A673 (cell line): ENCODE measurements around the gene MYBPC3. TPM values are rescaled to one million over a fixed set of nuclear protein-coding genes. Genes with fewer than 3 reads are reported as not detected.

Source experiments
- BruUV-seq: library from RNA; stranded (reverse); fragments of 400-500 nt; replicated peaks from 2 replicates; lab custom pipeline; 2021; lab: Mats Ljungman, UMichigan
- CTCF ChIA-PET: fragments of 300-600 bp; sonication (Branson Sonifier 250); formaldehyde crosslinking; loops from one replicate; lab custom pipeline; 2022; ENCODE audit warnings: antibody characterized with exemption; lab: Charles Lee
- POLR2A ChIA-PET: fragments of 300-600 bp; sonication (Branson Sonifier 250); formaldehyde crosslinking; loops from one replicate; lab custom pipeline; 2022; ENCODE audit warnings: antibody characterized with exemption; ENCODE audit not compliant: low non-redundant PET; lab: Charles Lee
- DNase-seq: peaks from one replicate; pipeline ENCODE4 v3.0.0-alpha.2; 2015; ENCODE audit warnings: low spot score
- H3K27ac ChIP-seq: fragments of 200-600 bp; sonication (generic); 2 replicates; pipeline ENCODE4 v1.5.1; 2016; ENCODE audit warnings: mixed run types, low read depth, mild to moderate bottlenecking, mixed read lengths, antibody characterized with exemption, low read length; ENCODE audit not compliant: poor library complexity, severe bottlenecking
- H3K27me3 ChIP-seq: fragments of 200-600 bp; sonication (generic); replicated peaks from 2 replicates; pipeline ENCODE4 v1.6.1; 2017; ENCODE audit warnings: mixed run types, low read depth, mild to moderate bottlenecking, mixed read lengths, antibody characterized with exemption, low read length; ENCODE audit not compliant: insufficient read depth, poor library complexity
- H3K36me3 ChIP-seq: fragments of 200-600 bp; sonication (generic); 2 replicates; pipeline ENCODE4 v1.6.1; 2016; ENCODE audit warnings: mixed run types, mild to moderate bottlenecking, mixed read lengths, antibody characterized with exemption, low read length; ENCODE audit not compliant: insufficient read depth, poor library complexity, severe bottlenecking
- H3K4me1 ChIP-seq: fragments of 200-600 bp; sonication (generic); 2 replicates; pipeline ENCODE4 v1.6.1; 2017; ENCODE audit warnings: mixed run types, mild to moderate bottlenecking, mixed read lengths, antibody characterized with exemption, low read length; ENCODE audit not compliant: insufficient read depth, poor library complexity, severe bottlenecking
- H3K4me3 ChIP-seq: fragments of 200-600 bp; sonication (generic); 2 replicates; pipeline ENCODE4 v1.5.1; 2016; ENCODE audit warnings: low read depth, mixed run types, mild to moderate bottlenecking, mixed read lengths, low read length; ENCODE audit not compliant: poor library complexity, severe bottlenecking
- H3K9me3 ChIP-seq: fragments of 200-600 bp; sonication (generic); 2 replicates; pipeline ENCODE4 v1.6.1; 2016; ENCODE audit warnings: mixed run types, low read depth, mild to moderate bottlenecking, mixed read lengths, antibody characterized with exemption, low read length; ENCODE audit not compliant: poor library complexity, severe bottlenecking
- EZH2 ChIP-seq: fragments of 200-600 bp; sonication (generic); IDR thresholded peaks from 2 replicates; pipeline ENCODE4 v1.6.1; 2017; ENCODE audit warnings: borderline replicate concordance, low read depth, mild to moderate bottlenecking, mixed read lengths, antibody characterized with exemption, low read length; ENCODE audit not compliant: poor library complexity, severe bottlenecking
- intact Hi-C: fragments of 100-400 bp; cut with micrococcal nuclease; formaldehyde crosslinking; loops from one replicate; pipeline ENCODE4 v1.10.0; 2022; ENCODE audit not compliant: unreplicated experiment
- total RNA-seq: library from RNA; stranded (reverse); gene quantifications from 2 replicates; pipeline ENCODE4 v1.2.3, GENCODE V29; 2021
- TF ChIP-seq, protein P1 (sequence below): fragments of 300-800, 200-600 bp; sonication (generic); conservative IDR thresholded peaks from 2 replicates; pipeline ENCODE4 v1.5.1; 2017; ENCODE audit warnings: low read depth, mild to moderate bottlenecking, antibody characterized with exemption, low read length, moderate library complexity, mixed read lengths

Gene MYBPC3
- total RNA-seq, 1 experiment from 2014 or later, result not detected

DNA sequence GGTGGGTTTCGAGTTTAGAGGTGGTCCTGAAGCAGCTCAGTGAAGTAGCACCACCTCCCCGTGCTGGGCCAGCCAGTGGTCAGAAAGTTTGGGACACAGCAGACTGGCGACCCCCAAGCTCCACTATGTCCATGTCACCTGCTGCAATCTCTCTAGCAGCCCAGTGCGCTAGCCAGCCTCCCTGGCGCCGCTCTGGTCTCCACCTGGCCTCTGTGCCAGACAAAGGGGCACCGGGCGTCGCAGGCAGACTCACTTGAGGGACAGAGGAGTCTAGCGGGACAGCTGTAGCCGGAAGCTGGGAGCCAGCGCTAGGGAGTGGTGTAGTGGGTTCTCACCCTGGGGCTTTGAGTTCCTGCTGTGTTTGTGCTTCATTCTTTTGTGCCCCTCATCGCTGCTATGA, 25.5 kb downstream of the MYBPC3 start:
- Histone ChIP-seq H3K4me3 (no peak overlapping the region), H3K27me3 (no peaks in the 10 kb centered on the region), H3K36me3 (peaks cover 53% of the 10 kb centered on the region), H3K4me1 (no peaks in the 10 kb centered on the region), H3K9me3 (no peaks in the 10 kb centered on the region), H3K27ac (no peak overlapping the region)
- no peak for DNase-seq
- TF ChIP-seq, protein P1, sequence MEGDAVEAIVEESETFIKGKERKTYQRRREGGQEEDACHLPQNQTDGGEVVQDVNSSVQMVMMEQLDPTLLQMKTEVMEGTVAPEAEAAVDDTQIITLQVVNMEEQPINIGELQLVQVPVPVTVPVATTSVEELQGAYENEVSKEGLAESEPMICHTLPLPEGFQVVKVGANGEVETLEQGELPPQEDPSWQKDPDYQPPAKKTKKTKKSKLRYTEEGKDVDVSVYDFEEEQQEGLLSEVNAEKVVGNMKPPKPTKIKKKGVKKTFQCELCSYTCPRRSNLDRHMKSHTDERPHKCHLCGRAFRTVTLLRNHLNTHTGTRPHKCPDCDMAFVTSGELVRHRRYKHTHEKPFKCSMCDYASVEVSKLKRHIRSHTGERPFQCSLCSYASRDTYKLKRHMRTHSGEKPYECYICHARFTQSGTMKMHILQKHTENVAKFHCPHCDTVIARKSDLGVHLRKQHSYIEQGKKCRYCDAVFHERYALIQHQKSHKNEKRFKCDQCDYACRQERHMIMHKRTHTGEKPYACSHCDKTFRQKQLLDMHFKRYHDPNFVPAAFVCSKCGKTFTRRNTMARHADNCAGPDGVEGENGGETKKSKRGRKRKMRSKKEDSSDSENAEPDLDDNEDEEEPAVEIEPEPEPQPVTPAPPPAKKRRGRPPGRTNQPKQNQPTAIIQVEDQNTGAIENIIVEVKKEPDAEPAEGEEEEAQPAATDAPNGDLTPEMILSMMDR, result no peak
- no peak for TF ChIP-seq EZH2
- ChIA-PET POLR2A (no interaction called here), CTCF (no interaction called here)
- no TSS peak for BruUV-seq
- intact Hi-C loops, result no loop called here

DNA sequence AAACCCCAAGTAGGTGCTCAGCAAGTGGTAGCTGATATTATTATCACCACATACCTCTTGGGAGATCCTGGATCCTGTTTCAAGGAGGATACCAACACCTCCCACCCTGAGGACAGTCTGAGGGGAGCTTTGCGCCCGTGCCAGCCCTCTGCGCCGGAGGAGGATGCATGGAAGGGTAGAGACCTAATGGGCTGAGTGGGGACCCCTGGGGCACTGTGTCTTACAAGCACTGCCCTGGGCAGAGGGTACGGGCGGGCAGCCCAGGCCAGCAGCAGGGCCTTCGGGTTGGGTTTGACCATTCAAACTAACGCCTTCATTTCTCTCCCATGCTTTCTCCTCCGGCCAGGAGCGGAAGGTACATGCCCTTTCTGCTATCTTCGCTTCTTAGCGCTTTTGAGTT, 26.3 kb downstream of the MYBPC3 start:
- ChIA-PET CTCF (no interaction called here), POLR2A (no interaction called here)
- no peaks in the 10 kb centered on the region for H3K4me1 ChIP-seq
- no peaks in the 10 kb centered on the region for H3K9me3 ChIP-seq
- peaks cover 61% of the 10 kb centered on the region for H3K36me3 ChIP-seq
- H3K4me3 ChIP-seq, result no peak overlapping the region
- intact Hi-C loops, result no loop called here
- BruUV-seq, result no TSS peak
- DNase-seq, result no peak
- H3K27me3 ChIP-seq, result no peaks in the 10 kb centered on the region
- no peak overlapping the region for H3K27ac ChIP-seq
- no peak for TF ChIP-seq EZH2
- TF ChIP-seq, protein P1, result no peak

DNA sequence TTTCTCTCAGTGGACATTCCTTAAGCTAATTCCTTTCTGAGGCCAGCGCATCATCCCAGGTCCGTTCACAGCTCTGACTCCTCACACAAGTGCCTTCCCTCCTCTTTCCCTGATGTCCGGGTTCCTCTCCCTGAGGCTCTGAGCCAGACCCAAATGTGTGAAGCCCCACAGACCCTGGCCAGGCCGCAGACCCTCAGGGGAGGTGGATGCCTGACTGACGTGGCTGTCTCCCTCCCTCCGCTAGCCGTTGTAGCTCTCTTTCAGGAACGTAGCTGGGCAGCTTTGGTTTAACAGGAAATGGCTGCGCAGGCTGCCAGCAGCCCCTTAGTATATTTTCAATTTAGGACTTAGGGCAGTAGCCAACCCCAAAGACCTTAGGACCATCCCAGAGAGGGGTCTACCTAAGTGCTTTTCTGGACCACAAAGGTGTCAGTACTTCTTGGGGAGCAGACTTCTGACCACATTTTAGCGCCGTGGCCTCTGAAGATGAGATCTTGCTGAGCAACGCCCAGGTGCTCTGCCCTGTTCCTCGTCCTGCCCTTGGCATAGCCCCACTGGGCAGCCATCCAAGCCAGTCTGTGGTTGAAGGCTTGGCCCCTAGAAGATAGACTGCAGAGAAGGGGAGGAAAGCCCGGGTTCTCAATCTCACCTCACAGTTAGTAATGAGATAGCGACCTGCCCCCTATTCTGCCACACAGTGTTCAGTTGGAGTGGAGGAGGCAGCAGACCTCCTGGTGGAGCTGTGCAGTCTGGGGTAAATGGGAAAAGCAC, 27.0 kb downstream of the MYBPC3 start:
- no peaks in the 10 kb centered on the region for H3K4me1 ChIP-seq
- H3K9me3 ChIP-seq, result no peaks in the 10 kb centered on the region
- ChIA-PET CTCF (no interaction called here), POLR2A (no interaction called here)
- no peak overlapping the region for H3K27ac ChIP-seq
- TF ChIP-seq, protein P1, result no peak
- TF ChIP-seq EZH2, result no peak
- no TSS peak for BruUV-seq
- H3K36me3 ChIP-seq, result peaks cover 65% of the 10 kb centered on the region
- H3K27me3 ChIP-seq, result no peaks in the 10 kb centered on the region
- H3K4me3 ChIP-seq, result no peak overlapping the region
- no peak for DNase-seq
- intact Hi-C loops, result no loop called here
